Esophagus squamous epithelium (tissue), 4 donors: ENCODE data around the gene LRRC73.

Experiments used
- CTCF ChIP-seq, 6 experiments: fragments of 450-650 bp in 4 of 6; fragments of 200-600 bp in 2 of 6; sonication (generic) in 2 of 6; IDR thresholded peaks; one replicate each; pipeline ENCODE4 v1.5.1; 2016 to 2019; ENCODE audit warnings: antibody characterized with exemption in 6 of 6, mild to moderate bottlenecking in 4 of 6, moderate library complexity in 4 of 6
- POLR2A ChIP-seq, 4 donors: fragments of 450-650 bp; IDR thresholded peaks; one replicate each; pipeline ENCODE4 v1.6.1; 2017; ENCODE audit warnings: antibody characterized with exemption in 4 of 4, mild to moderate bottlenecking in 4 of 4, moderate library complexity in 3 of 4

- no peak for TF ChIP-seq CTCF (IDR thresholded peaks at IDR 0.05)
- TF ChIP-seq POLR2A (IDR thresholded peaks at IDR 0.05) = no peak
Measured at GRCh38 chr6:43515808-43516207, 5.7 kb upstream of the LRRC73 start.
